SH-SY5Y (cell line): ENCODE results near the gene PRDM16.

Experiments used
- GATA2 ChIP-seq: IDR thresholded peaks from 2 replicates; pipeline ENCODE4 v1.6.1; 2011; ENCODE audit warnings: mild to moderate bottlenecking, low read depth, low read length
- GATA3 ChIP-seq: IDR thresholded peaks from 2 replicates; pipeline ENCODE4 v1.6.1; 2011; ENCODE audit warnings: low read depth, mild to moderate bottlenecking, low read length, moderate library complexity

GRCh38 chr1:3166206-3166918 lies 97.4 kb downstream of the PRDM16 start:
- TF ChIP-seq GATA3 (no peak), GATA2 (no peak)
